ENCODE measurements around the gene CAMK1D. TPM values are rescaled to one million over a fixed set of nuclear protein-coding genes. Genes with fewer than 3 reads are reported as not detected.

CAMK1D gene
- total and polyA plus RNA-seq, 3 donors from 2014 or later, result 10.0 to 14.5 (median 14.0) TPM

- no peak for TF ChIP-seq POLR2A (IDR thresholded peaks at IDR 0.05)
- TF ChIP-seq, protein P1, sequence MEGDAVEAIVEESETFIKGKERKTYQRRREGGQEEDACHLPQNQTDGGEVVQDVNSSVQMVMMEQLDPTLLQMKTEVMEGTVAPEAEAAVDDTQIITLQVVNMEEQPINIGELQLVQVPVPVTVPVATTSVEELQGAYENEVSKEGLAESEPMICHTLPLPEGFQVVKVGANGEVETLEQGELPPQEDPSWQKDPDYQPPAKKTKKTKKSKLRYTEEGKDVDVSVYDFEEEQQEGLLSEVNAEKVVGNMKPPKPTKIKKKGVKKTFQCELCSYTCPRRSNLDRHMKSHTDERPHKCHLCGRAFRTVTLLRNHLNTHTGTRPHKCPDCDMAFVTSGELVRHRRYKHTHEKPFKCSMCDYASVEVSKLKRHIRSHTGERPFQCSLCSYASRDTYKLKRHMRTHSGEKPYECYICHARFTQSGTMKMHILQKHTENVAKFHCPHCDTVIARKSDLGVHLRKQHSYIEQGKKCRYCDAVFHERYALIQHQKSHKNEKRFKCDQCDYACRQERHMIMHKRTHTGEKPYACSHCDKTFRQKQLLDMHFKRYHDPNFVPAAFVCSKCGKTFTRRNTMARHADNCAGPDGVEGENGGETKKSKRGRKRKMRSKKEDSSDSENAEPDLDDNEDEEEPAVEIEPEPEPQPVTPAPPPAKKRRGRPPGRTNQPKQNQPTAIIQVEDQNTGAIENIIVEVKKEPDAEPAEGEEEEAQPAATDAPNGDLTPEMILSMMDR (IDR thresholded peaks at IDR 0.05), result no peak
- Histone ChIP-seq H3K4me3 (no peak overlapping the region), H3K36me3 (ENCODE audit: low read depth, missing control alignments) (no peaks in the 10 kb centered on the region), H3K27me3 (no peaks in the 10 kb centered on the region), H3K9me3 (no peaks in the 10 kb centered on the region), H3K4me1 (no peaks in the 10 kb centered on the region), H3K27ac (no peak overlapping the region)
- WGBS, 2 donors, result 85 to 90% methylated on average over 9 of the region's 9 CpGs
- intact Hi-C loops (cut with DNase I; ENCODE audit: low total_unique reads), result no loop called here
- DNase-seq, result no peak
These were observed 265.0 kb downstream of the CAMK1D start for GRCh38 chr10:12614177-12614995.

DNA sequence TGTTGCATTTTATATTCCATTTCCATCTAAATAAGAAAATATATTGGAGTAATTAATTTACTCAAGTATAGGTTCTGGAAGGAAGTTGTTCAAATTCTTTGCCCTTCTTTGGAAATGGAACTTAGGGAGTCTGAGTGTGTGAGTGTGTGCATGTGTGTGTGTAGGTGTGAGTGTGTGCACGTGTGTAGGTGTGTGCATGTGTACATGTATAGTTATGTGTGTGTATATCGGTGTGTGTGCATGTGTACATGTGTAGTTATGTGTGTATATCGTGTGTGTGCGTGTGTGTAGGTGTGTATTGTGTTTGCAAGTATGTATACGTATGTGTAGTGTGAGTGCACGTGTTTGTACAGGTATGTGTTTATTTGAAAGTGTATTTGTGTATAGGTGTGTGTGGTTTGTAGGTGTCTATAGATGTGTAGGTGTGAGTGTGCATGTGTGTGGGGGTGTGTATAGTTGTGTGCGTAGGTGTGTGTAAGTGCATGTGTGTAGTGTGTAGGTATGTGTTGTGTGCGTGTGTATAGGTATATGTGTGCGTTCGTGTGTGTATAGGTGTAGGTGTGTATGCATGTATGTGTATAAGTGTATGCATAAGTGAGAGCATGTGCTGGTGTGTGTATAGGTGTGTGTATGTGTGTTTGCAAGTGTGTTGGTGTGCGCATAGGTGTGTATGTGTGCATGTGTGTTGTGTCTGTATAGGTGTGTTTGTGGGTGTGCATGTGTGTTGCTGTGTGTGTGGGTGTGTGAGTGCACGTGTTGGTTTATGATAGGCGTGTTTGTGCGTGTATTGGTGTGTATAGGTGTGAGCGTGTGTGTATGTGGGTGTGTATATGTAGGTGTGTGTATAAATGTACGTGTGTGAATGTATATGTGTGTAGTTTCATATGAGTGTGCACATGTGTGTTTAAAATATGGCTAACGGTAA, 266.2 kb downstream of the CAMK1D start:
- 70 to 76% methylated on average over 17 of the region's 17 CpGs for WGBS, 2 donors
- Histone ChIP-seq H3K36me3 (ENCODE audit: low read depth, missing control alignments) (no peaks in the 10 kb centered on the region), H3K9me3 (no peaks in the 10 kb centered on the region), H3K4me3 (no peak overlapping the region), H3K4me1 (no peaks in the 10 kb centered on the region), H3K27ac (no peak overlapping the region), H3K27me3 (no peaks in the 10 kb centered on the region)
- no peak for DNase-seq
- no peak for TF ChIP-seq POLR2A (IDR thresholded peaks at IDR 0.05)
- TF ChIP-seq, protein P1 (IDR thresholded peaks at IDR 0.05), result no peak
- intact Hi-C loops (cut with DNase I; ENCODE audit: low total_unique reads), result no loop called here

GRCh38 chr10:12617191-12618175, 268.1 kb downstream of the CAMK1D start:
- TF ChIP-seq, protein P1 (IDR thresholded peaks at IDR 0.05), result no peak
- no peak for TF ChIP-seq POLR2A (IDR thresholded peaks at IDR 0.05)
- intact Hi-C loops (cut with DNase I; ENCODE audit: low total_unique reads), result no loop called here
- Histone ChIP-seq H3K36me3 (ENCODE audit: low read depth, missing control alignments) (no peaks in the 10 kb centered on the region), H3K4me3 (no peak overlapping the region), H3K4me1 (no peaks in the 10 kb centered on the region), H3K27me3 (no peaks in the 10 kb centered on the region), H3K27ac (no peak overlapping the region), H3K9me3 (no peaks in the 10 kb centered on the region)
- 64 to 66% methylated on average over 15 of the region's 15 CpGs for WGBS, 2 donors
- DNase-seq, result no peak

- no peak for DNase-seq
- H3K36me3 ChIP-seq (ENCODE audit: low read depth, missing control alignments), result no peaks in the 10 kb centered on the region
- TF ChIP-seq POLR2A (IDR thresholded peaks at IDR 0.05), result no peak
- TF ChIP-seq, protein P1 (IDR thresholded peaks at IDR 0.05), result no peak
- H3K27ac ChIP-seq, result no peak overlapping the region
- no peaks in the 10 kb centered on the region for H3K27me3 ChIP-seq
- intact Hi-C loops (cut with DNase I; ENCODE audit: low total_unique reads), result no loop called here
- H3K9me3 ChIP-seq, result no peaks in the 10 kb centered on the region
- no peaks in the 10 kb centered on the region for H3K4me1 ChIP-seq
- H3K4me3 ChIP-seq, result no peak overlapping the region
- 91 to 93% methylated on average over 5 of the region's 5 CpGs for WGBS, 2 donors
These were observed 272.7 kb downstream of the CAMK1D start for GRCh38 chr10:12622016-12622415.

Data from testis (tissue), 3 donors.